HuH-7 (cell line): Measurements from ENCODE around the gene GRM6.

ENCODE experiments used
- DNase-seq: peaks from one replicate; pipeline ENCODE4 v3.0.0; 2011; ENCODE audit warnings: low spot score

GRM6 gene

GRCh38 chr5:178994580-178995340 lies at the start of gene GRM6:
Gene GRM6, minus strand, starts transcription at chr5:178995320. Its CDS starts 376 bp downstream, at chr5:178994944.
- DNase-seq, result no peak

GRCh38 chr5:179044765-179045164 lies 49.6 kb upstream of the GRM6 start:
- DNase-seq, result no peak

GRCh38 chr5:179033004-179033580 lies 38.0 kb upstream of the GRM6 start:
- DNase-seq, result no peak

- DNase-seq, result peak; percentile 24
Observed at GRCh38 chr5:179023528-179024189, 28.5 kb upstream of the GRM6 start, which contains the start of gene ZNF879. Gene ZNF879, plus strand, starts transcription at chr5:179023804. Its CDS starts 1,201 bp downstream, at chr5:179025005.

- no peak for DNase-seq
Observed at GRCh38 chr5:179008667-179009066, 13.5 kb upstream of the GRM6 start.

- no peak for DNase-seq
Observed at GRCh38 chr5:179006564-179006963, 11.4 kb upstream of the GRM6 start.

GRCh38 chr5:178998441-178998840 lies 3.3 kb upstream of the GRM6 start:
- DNase-seq, result no peak

GRCh38 chr5:178997191-178997590 lies 2.1 kb upstream of the GRM6 start:
- DNase-seq, result no peak

- no peak for DNase-seq
Observed at GRCh38 chr5:178996156-178996555, 1.0 kb upstream of the GRM6 start.

- no peak for DNase-seq
Observed at GRCh38 chr5:178995341-178995690, 196 bp upstream of the GRM6 start.

GRCh38 chr5:178993955-178994579 lies 1.1 kb downstream of the GRM6 start:
- DNase-seq, result no peak

GRCh38 chr5:178993236-178993765 lies 1.8 kb downstream of the GRM6 start:
- no peak for DNase-seq

GRCh38 chr5:178992291-178992895 lies 2.7 kb downstream of the GRM6 start:
- no peak for DNase-seq

- DNase-seq, result no peak
Observed at GRCh38 chr5:178991190-178992145, 3.7 kb downstream of the GRM6 start.

GRCh38 chr5:178990491-178990890 lies 4.6 kb downstream of the GRM6 start:
- DNase-seq, result no peak

- no peak for DNase-seq
Observed at GRCh38 chr5:178989311-178989710, 5.8 kb downstream of the GRM6 start.

- DNase-seq, result no peak
Observed at GRCh38 chr5:178988436-178989220, 6.5 kb downstream of the GRM6 start.

- no peak for DNase-seq
Observed at GRCh38 chr5:178986326-178986960, 8.7 kb downstream of the GRM6 start.
